Kidney epithelial cell (primary cell): ENCODE data around the gene SDS. TPM values are rescaled to one million over a fixed set of nuclear protein-coding genes. Genes with fewer than 3 reads are reported as not detected.

Experiments used
- DNase-seq: peaks from one replicate; pipeline ENCODE4 v3.0.0-alpha.2; 2010; ENCODE audit warnings: low read depth
- H3K27me3 ChIP-seq: 2 replicates; pipeline ENCODE4 v1.6.0; 2011; ENCODE audit warnings: low read length; ENCODE audit not compliant: control insufficient read depth, insufficient read depth
- H3K36me3 ChIP-seq: 2 replicates; pipeline ENCODE4 v1.5.1; 2011; ENCODE audit warnings: low read length; ENCODE audit not compliant: control insufficient read depth, insufficient read depth
- H3K4me3 ChIP-seq: 2 replicates; pipeline ENCODE4 v1.5.1; 2011; ENCODE audit warnings: low read depth, mild to moderate bottlenecking, control low read depth, low read length
- total RNA-seq: library from RNA; depleted of rRNA; stranded (reverse); fragments of >200 nt; gene quantifications from 2 replicates; pipeline ENCODE4 v1.2.3, GENCODE V29; 2015
- TF ChIP-seq, protein P1 (sequence below): IDR thresholded peaks from 2 replicates; pipeline ENCODE4 v1.5.1; 2011; ENCODE audit warnings: mild to moderate bottlenecking, moderate library complexity, low read length, control low read depth, inconsistent platforms; ENCODE audit not compliant: insufficient read depth, poor library complexity, severe bottlenecking

The SDS gene
- total RNA-seq, 1 donor from 2014 or later: not detected

DNA sequence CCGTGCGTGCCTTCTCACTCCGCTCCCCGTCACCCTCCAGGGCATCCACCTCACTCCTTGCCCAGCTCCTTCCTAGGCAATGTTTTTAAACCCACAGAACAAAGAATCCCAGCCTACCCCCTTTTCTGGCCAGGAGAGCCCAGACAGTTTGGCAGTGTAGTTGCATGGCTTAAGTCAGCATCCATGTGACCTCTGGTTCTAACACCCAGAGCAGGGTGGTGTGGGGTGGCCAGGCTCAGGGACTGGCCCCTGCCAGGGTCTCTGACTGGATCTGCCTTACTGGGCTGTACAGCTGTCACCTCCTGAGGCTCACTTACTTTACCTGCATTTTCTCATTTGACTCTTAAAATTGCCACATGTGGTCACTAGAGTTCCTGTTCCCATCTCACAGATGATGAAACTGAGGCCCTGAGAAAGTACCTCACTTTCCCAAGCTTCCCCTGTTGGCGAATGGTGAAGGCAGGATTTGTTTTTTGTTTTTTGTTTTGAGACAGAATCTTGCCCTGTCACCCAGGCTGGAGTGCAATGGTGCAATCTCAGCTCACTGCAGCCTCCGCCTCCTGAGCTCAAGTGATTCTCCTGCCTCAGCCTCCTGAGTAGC, 18.3 kb downstream of the SDS start:
- TF ChIP-seq, protein P1, sequence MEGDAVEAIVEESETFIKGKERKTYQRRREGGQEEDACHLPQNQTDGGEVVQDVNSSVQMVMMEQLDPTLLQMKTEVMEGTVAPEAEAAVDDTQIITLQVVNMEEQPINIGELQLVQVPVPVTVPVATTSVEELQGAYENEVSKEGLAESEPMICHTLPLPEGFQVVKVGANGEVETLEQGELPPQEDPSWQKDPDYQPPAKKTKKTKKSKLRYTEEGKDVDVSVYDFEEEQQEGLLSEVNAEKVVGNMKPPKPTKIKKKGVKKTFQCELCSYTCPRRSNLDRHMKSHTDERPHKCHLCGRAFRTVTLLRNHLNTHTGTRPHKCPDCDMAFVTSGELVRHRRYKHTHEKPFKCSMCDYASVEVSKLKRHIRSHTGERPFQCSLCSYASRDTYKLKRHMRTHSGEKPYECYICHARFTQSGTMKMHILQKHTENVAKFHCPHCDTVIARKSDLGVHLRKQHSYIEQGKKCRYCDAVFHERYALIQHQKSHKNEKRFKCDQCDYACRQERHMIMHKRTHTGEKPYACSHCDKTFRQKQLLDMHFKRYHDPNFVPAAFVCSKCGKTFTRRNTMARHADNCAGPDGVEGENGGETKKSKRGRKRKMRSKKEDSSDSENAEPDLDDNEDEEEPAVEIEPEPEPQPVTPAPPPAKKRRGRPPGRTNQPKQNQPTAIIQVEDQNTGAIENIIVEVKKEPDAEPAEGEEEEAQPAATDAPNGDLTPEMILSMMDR: no peak
- Histone ChIP-seq H3K27me3 (no peaks in the 10 kb centered on the region), H3K4me3 (no peak overlapping the region), H3K36me3 (no peaks in the 10 kb centered on the region)
- no peak for DNase-seq

DNA sequence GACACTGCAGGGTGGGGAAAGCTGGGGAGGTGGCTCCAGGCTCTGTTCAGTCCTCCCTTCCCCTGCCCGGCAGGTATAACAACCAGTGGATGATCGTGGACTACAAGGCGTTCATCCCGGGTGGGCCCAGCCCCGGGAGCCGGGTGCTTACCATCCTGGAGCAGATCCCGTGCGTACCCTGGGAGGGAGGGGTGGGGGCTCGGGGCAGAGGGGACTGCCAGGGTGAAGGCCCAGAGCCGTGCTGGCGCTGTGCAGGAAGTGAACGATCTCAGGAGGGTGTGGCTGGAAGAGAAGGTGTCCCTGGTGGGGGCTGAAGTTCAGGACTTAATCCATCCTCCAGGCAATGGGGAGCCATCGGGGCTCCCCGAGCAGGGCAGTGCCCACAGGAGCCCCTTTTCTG, 18.9 kb downstream of the SDS start:
- TF ChIP-seq, protein P1: no peak
- H3K4me3 ChIP-seq: no peak overlapping the region
- H3K36me3 ChIP-seq: no peaks in the 10 kb centered on the region
- H3K27me3 ChIP-seq: no peaks in the 10 kb centered on the region
- no peak for DNase-seq

DNA sequence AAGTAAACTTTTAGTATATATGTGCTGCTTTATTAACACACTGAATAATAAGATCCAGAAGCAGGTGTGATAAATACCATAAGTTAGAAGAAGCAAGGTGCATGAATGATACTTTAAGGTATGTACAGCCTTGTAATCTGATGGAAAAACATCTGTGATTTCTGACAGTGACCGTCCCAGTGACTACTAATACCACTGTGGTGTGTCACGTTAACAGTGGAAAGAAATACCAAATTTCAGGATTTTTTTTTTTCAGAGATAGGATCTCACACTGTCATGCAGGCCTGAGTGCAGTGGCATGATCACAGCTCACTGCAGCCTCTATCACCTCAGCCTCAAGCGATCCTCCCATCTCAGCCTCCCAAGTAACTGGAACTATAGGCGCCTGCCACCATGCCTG, 21.5 kb downstream of the SDS start:
- DNase-seq: no peak
- Histone ChIP-seq H3K27me3 (no peaks in the 10 kb centered on the region), H3K4me3 (no peak overlapping the region), H3K36me3 (no peaks in the 10 kb centered on the region)
- TF ChIP-seq, protein P1: no peak

DNA sequence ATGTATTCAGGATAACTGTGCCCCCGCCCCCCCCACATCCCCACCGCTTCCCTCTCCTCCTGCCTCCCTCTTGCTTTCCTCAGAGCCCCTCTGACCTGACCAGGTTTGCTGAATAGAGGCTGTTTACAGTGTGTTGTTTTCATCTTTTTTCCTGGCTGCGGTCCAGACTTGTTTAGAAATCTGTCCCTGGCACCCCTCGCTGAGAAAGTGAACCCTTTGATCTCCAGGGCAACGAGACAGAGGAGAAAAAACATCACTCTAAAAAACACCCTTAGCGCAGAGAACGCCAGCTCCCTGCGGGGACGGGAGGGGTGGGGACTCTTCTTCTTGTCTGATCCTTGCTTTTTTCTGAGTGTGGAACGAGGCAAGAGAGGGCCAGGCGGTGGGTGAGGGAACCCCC, 22.5 kb downstream of the SDS start:
- Histone ChIP-seq H3K4me3 (no peak overlapping the region), H3K27me3 (no peaks in the 10 kb centered on the region), H3K36me3 (no peaks in the 10 kb centered on the region)
- no peak for DNase-seq
- TF ChIP-seq, protein P1: no peak

DNA sequence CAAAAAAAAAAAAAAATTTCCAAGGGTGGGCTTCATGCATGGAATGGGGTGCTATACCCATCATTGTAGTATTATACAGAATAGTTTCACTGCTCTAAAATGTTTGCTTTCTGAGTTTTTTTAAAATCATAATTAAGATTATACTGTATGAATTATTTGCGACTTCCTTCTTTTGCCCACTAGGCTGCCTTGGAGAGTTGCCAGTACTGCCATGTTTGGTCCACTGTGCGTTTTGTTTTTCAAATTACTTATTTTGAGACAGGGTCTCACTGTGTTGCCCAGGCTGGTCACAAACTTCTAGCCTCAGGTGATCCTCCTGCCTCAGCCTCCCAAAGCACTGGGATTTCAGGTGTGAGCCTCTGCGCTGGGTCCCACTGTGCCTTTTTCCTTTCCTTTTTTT, 25.4 kb downstream of the SDS start:
- H3K36me3 ChIP-seq: no peaks in the 10 kb centered on the region
- H3K4me3 ChIP-seq: no peak overlapping the region
- TF ChIP-seq, protein P1: no peak
- no peaks in the 10 kb centered on the region for H3K27me3 ChIP-seq
- DNase-seq: no peak

DNA sequence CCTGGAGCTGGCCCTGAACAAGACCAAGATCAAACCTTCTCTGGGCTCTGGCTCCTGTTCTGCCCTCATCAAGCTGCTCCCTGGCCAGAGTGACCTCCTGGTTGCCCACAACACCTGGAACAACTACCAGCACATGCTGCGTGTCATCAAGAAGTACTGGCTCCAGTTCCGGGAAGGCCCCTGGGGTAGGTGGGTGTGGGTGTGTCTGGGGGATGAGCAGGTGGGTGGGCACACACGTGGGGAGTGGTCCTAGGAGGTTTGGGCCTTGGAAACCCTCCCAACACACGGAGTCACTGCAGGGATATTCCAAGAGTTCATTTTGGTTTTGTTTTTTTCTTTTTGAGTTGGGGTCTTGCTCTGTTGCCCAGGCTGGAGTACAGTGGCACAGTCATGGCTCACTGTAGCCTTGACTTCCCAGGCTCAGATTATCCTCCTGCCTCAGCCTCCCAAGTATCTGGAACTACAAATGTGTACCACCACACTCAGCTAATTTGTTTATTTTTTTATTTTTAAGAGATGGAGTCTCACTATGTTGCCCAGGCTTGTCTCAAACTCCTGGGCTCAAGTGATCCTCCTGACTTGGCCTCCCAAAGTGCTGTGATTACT, 28.8 kb downstream of the SDS start:
- H3K4me3 ChIP-seq: no peak overlapping the region
- no peaks in the 10 kb centered on the region for H3K36me3 ChIP-seq
- no peaks in the 10 kb centered on the region for H3K27me3 ChIP-seq
- no peak for DNase-seq
- TF ChIP-seq, protein P1: no peak
